Gastroesophageal sphincter (tissue), 4 donors: ENCODE results near the gene ELF1. TPM values are rescaled to one million over a fixed set of nuclear protein-coding genes. Genes with fewer than 3 reads are reported as not detected.

Experiments used
- ATAC-seq: fragments of 150-250 bp; one replicate; pipeline ENCODE4 v1.9.1; 2016; ENCODE audit warnings: mild to moderate bottlenecking, moderate library complexity
- H3K27ac ChIP-seq, 4 donors: fragments of 200-600 bp; sonication (generic) in 3 of 4; 1 replicate in 3 of 4; 2 replicates in 1 of 4; pipeline ENCODE4 v1.5.1; 2016 to 2019
- H3K27me3 ChIP-seq: fragments of 200-600 bp; sonication (generic); one replicate; pipeline ENCODE4 v1.5.1; 2019
- H3K36me3 ChIP-seq, 2 donors: fragments of 200-600 bp; sonication (generic); one replicate each; pipeline ENCODE4 v1.5.1; 2019; ENCODE audit warnings: control low read depth in 1 of 2
- H3K4me1 ChIP-seq, 3 donors: fragments of 200-600 bp; sonication (generic); 1 replicate in 2 of 3; 2 replicates in 1 of 3; pipeline ENCODE4 v1.5.1; 2016 to 2019; ENCODE audit warnings: control low read depth in 2 of 3
- H3K4me3 ChIP-seq, 2 donors: fragments of 200-600 bp; sonication (generic); one replicate each; pipeline ENCODE4 v1.5.1; 2019; ENCODE audit warnings: mild to moderate bottlenecking in 1 of 2, moderate library complexity in 1 of 2
- H3K9me3 ChIP-seq, 3 donors: fragments of 200-600 bp; sonication (generic); one replicate each; pipeline ENCODE4 v1.5.1; 2017 to 2019; ENCODE audit warnings: control low read depth in 2 of 3
- EP300 ChIP-seq: sonication (generic); formaldehyde crosslinking; IDR thresholded peaks from one replicate; pipeline ENCODE4 v1.6.1; 2017; ENCODE audit warnings: antibody characterized with exemption, mild to moderate bottlenecking
- POLR2A ChIP-seq, 2 donors: fragments of 450-650 bp; IDR thresholded peaks; one replicate each; pipeline ENCODE4 v1.6.1; 2017; ENCODE audit warnings: antibody characterized with exemption in 2 of 2, mild to moderate bottlenecking in 2 of 2, moderate library complexity in 1 of 2
- POLR2AphosphoS5 ChIP-seq: sonication (generic); formaldehyde crosslinking; IDR thresholded peaks from one replicate; pipeline ENCODE4 v1.6.1; 2017; ENCODE audit warnings: antibody characterized with exemption
- WGBS, 2 donors: methylation state at CpG; one replicate each; pipeline ENCODE4 v1.1.5; 2018; ENCODE audit warnings: low coverage in 1 of 2; 5-methylcytosine and 5-hydroxymethylcytosine counted together
- total RNA-seq, 4 donors: library from RNA; depleted of rRNA; stranded (reverse); fragments of >200 nt; gene quantifications; one replicate each; pipeline ENCODE4 v1.1.0, GENCODE V29; 2016
- TF ChIP-seq, protein P1 (sequence below), 4 experiments: fragments of 200-600 bp in 2 of 4; fragments of 450-650 bp in 2 of 4; sonication (generic) in 1 of 4; IDR thresholded peaks; one replicate each; pipeline ENCODE4 v1.5.1; 2017 to 2019; ENCODE audit warnings: antibody characterized with exemption in 4 of 4, mild to moderate bottlenecking in 2 of 4, moderate library complexity in 2 of 4

Gene ELF1
- 10 to 100 TPM; 58.2 to 86.6 (median 69.3) TPM for total RNA-seq

- 44 to 49% methylated on average over 3 to 4 of the region's 4 CpGs for WGBS, 2 donors
- TF ChIP-seq, protein P1, sequence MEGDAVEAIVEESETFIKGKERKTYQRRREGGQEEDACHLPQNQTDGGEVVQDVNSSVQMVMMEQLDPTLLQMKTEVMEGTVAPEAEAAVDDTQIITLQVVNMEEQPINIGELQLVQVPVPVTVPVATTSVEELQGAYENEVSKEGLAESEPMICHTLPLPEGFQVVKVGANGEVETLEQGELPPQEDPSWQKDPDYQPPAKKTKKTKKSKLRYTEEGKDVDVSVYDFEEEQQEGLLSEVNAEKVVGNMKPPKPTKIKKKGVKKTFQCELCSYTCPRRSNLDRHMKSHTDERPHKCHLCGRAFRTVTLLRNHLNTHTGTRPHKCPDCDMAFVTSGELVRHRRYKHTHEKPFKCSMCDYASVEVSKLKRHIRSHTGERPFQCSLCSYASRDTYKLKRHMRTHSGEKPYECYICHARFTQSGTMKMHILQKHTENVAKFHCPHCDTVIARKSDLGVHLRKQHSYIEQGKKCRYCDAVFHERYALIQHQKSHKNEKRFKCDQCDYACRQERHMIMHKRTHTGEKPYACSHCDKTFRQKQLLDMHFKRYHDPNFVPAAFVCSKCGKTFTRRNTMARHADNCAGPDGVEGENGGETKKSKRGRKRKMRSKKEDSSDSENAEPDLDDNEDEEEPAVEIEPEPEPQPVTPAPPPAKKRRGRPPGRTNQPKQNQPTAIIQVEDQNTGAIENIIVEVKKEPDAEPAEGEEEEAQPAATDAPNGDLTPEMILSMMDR (IDR thresholded peaks at IDR 0.05), result no peak
- TF ChIP-seq POLR2A (IDR thresholded peaks at IDR 0.05) (no peak), POLR2AphosphoS5 (no peak), EP300 (no peak)
- H3K4me3 ChIP-seq, result peak within 1 kb of the TSS; percentile 12 to 25
- H3K4me1 ChIP-seq, result peaks cover 0 to 61% (median 5%) of the 10 kb centered on the region in 3 donors
- peak; percentile 79 for ATAC-seq
- H3K9me3 ChIP-seq, result no peaks in the 10 kb centered on the region
- H3K27ac ChIP-seq, result peak within 1 kb of the TSS in 3 of 4 donors; percentile 33 to 57 (median 47)
- no peaks in the 10 kb centered on the region for H3K27me3 ChIP-seq
- H3K36me3 ChIP-seq, result no peaks in the 10 kb centered on the region
These were observed at the start of gene ELF1 for GRCh38 chr13:41019011-41019487. Gene ELF1 (minus strand): TSS chr13:41019316. CDS start chr13:40982054, 37,262 bp downstream.

- peak; percentile 62 for TF ChIP-seq POLR2AphosphoS5
- no peak for TF ChIP-seq POLR2A (IDR thresholded peaks at IDR 0.05)
- ATAC-seq, result no peak
- Histone ChIP-seq H3K4me3 (no peak overlapping the region), H3K27ac (peak overlapping the region; percentile 97 to 99 (median 99)), H3K4me1 (peaks cover 18 to 45% (median 19%) of the 10 kb centered on the region in 3 donors), H3K36me3 (peaks cover 6 to 46% of the 10 kb centered on the region in 2 donors), H3K9me3 (no peaks in the 10 kb centered on the region), H3K27me3 (no peaks in the 10 kb centered on the region)
These were observed 46.0 kb upstream of the ELF1 start for GRCh38 chr13:41065078-41065477.

DNA sequence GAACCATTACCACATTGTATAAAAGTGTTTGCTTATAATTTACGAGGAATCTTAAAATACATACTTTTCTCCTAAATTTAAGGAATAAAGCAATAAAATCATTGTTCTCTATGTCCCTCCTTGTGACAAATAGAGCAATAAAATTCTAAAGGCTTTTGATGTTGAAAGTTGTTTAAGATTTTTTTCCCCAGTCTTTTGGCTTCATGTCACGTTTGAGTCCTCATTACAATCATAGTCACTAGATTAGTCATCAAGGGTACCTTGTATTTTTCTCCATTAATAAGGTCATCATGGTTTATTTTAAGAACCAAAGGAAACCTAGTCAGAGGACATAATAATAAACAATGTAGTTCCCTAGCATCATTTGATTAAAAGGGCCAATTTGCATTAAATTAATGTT, 45.4 kb upstream of the ELF1 start:
- ATAC-seq, result no peak
- H3K9me3 ChIP-seq, result no peaks in the 10 kb centered on the region
- 22 to 36% methylated on average over 2 of the region's 2 CpGs for WGBS, 2 donors
- peak overlapping the region; percentile 97 to 99 (median 99) for H3K27ac ChIP-seq
- TF ChIP-seq POLR2AphosphoS5, result peak; percentile 74
- TF ChIP-seq, protein P1 (IDR thresholded peaks at IDR 0.05), result no peak
- no peak overlapping the region for H3K4me3 ChIP-seq
- peaks cover 18 to 45% (median 19%) of the 10 kb centered on the region in 3 donors for H3K4me1 ChIP-seq
- H3K27me3 ChIP-seq, result no peaks in the 10 kb centered on the region
- peaks cover 6 to 40% of the 10 kb centered on the region in 2 donors for H3K36me3 ChIP-seq

DNA sequence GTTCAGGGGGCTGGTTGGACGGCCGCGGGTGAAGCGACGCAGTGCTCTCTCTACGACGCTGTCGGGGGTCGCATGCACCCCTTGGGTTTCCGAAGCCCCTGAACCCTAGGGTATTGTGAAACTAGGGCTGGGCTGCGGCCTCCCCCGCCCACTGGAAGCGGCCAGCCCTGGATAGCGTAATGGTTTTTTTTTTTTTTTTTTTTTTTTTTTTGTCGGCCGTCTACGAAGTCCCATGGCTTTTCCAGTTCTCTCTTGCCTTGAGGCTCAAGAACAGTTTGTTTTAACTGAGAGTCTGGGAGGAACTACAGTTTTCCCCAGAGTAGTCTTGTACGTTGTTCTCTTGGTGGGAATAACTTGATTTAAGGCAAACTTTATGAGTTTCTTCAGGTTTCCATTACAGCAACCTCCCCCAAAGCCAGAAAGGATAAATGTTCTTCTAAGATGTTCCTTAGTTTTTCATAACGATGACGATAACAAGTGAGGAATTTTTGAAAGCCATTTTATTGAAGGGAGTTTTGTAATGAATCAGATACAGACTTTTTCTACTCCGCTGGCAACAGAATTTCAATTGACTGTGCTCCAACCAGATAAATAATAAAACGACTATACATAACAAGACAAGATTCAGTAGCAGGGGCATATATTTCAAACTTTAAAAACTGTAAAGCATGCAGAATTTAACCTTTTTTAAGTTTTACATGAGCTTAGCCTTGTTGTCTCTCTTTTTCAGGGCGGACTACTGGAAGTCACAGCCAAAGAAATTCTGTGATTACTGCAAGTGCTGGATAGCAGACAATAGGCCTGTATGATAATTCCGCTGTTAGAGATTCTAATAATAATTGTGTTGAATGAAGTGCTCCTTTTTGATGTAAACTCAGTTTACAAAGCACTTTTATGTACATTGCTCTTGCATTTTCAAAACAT, 43.1 kb upstream of the ELF1 start:
- peak overlapping the region; percentile 97 to 99 (median 99) for H3K27ac ChIP-seq
- H3K36me3 ChIP-seq, result peaks cover 0 to 17% of the 10 kb centered on the region in 2 donors
- no peaks in the 10 kb centered on the region for H3K9me3 ChIP-seq
- H3K27me3 ChIP-seq, result no peaks in the 10 kb centered on the region
- ATAC-seq, result peak; percentile 62
- peaks cover 18 to 63% (median 31%) of the 10 kb centered on the region in 3 donors for H3K4me1 ChIP-seq
- TF ChIP-seq EP300 (no peak), POLR2AphosphoS5 (peak; percentile 28)
- WGBS, 2 donors, result 2% methylated on average over 7 to 19 of the region's 24 CpGs
- H3K4me3 ChIP-seq, result peak overlapping the region; percentile 44 to 80

GRCh38 chr13:41061075-41061913, 42.2 kb upstream of the ELF1 start, which contains the start of gene WBP4:
Gene WBP4 (plus strand): TSS chr13:41061509. CDS start chr13:41061674, 165 bp downstream.
- Histone ChIP-seq H3K27me3 (no peaks in the 10 kb centered on the region), H3K36me3 (peaks cover 0 to 8% of the 10 kb centered on the region in 2 donors), H3K4me3 (peak within 1 kb of the TSS; percentile 44 to 80), H3K9me3 (no peaks in the 10 kb centered on the region), H3K27ac (peak within 1 kb of the TSS; percentile 97 to 99 (median 99)), H3K4me1 (peaks cover 18 to 71% (median 33%) of the 10 kb centered on the region in 3 donors)
- ATAC-seq, result peak; percentile 86
- 0% methylated on average over 3 to 9 of the region's 71 CpGs for WGBS, 2 donors
- TF ChIP-seq, protein P1 (IDR thresholded peaks at IDR 0.05), result peak in 2 of 4 experiments; percentile 36 to 37
- TF ChIP-seq POLR2AphosphoS5 (peak; percentile 93), POLR2A (IDR thresholded peaks at IDR 0.05) (peak; percentile 54 to 63), EP300 (no peak)
